Left renal pelvis (tissue), 4 donors: ENCODE data around the gene ITSN1. TPM values are rescaled to one million over a fixed set of nuclear protein-coding genes. Genes with fewer than 3 reads are reported as not detected.
"Not testable (repeated sequence)": the region's sequence is repeated elsewhere in the genome, so short reads cannot be mapped to it uniquely, and the experiment has no call there.

Experiments used
- DNase-seq, 4 donors: peaks; one replicate each; pipeline ENCODE4 v3.0.0-alpha.2; 2013; ENCODE audit warnings: low read depth in 4 of 4, low spot score in 3 of 4
- polyA plus RNA-seq, 4 donors: library from polyadenylated mRNA; unstranded; fragments of 120-200 nt; gene quantifications; one replicate each; pipeline ENCODE4 v1.2.1, GENCODE V29; 2013; ENCODE audit not compliant: insufficient read length in 4 of 4

Gene ITSN1
- polyA plus RNA-seq, 4 donors = 43.8 to 55.8 (median 49.2) TPM

- no peak for DNase-seq
These were observed 8.7 kb downstream of the ITSN1 start for GRCh38 chr21:33650929-33651509.

- no peak for DNase-seq
These were observed 9.8 kb downstream of the ITSN1 start for GRCh38 chr21:33651965-33652680.

- no peak for DNase-seq
These were observed 12.1 kb downstream of the ITSN1 start for GRCh38 chr21:33654412-33654811.

GRCh38 chr21:33655588-33656221, 13.4 kb downstream of the ITSN1 start:
- DNase-seq = no peak

GRCh38 chr21:33657124-33657820, 15.0 kb downstream of the ITSN1 start:
- no peak for DNase-seq

GRCh38 chr21:33658919-33659567, 16.7 kb downstream of the ITSN1 start:
- DNase-seq = no peak

- DNase-seq = no peak
These were observed 17.3 kb downstream of the ITSN1 start for GRCh38 chr21:33659568-33659949.

GRCh38 chr21:33660406-33660805, 18.1 kb downstream of the ITSN1 start:
- no peak for DNase-seq

GRCh38 chr21:33661146-33661545, 18.8 kb downstream of the ITSN1 start:
- DNase-seq = no peak

GRCh38 chr21:33662046-33662445, 19.7 kb downstream of the ITSN1 start:
- DNase-seq = no peak

- no peak for DNase-seq
These were observed 20.9 kb downstream of the ITSN1 start for GRCh38 chr21:33663241-33663640.

GRCh38 chr21:33664135-33664534, 21.8 kb downstream of the ITSN1 start:
- DNase-seq = no peak

- DNase-seq = no peak
These were observed 23.9 kb downstream of the ITSN1 start for GRCh38 chr21:33666153-33666552.

- no peak for DNase-seq
These were observed 25.3 kb downstream of the ITSN1 start for GRCh38 chr21:33667636-33668035.

GRCh38 chr21:33668180-33668579, 25.9 kb downstream of the ITSN1 start:
- DNase-seq = no peak

GRCh38 chr21:33668620-33669019, 26.3 kb downstream of the ITSN1 start:
- no peak for DNase-seq

GRCh38 chr21:33670076-33670978, 28.0 kb downstream of the ITSN1 start:
- DNase-seq = no peak

GRCh38 chr21:33673473-33673872, 31.2 kb downstream of the ITSN1 start:
- DNase-seq = no peak

- no peak for DNase-seq
These were observed 31.9 kb downstream of the ITSN1 start for GRCh38 chr21:33674226-33674625.

GRCh38 chr21:33676666-33677065, 34.4 kb downstream of the ITSN1 start:
- not testable (repeated sequence) for DNase-seq
